Measurements from ENCODE around the gene PDIA6. TPM values are rescaled to one million over a fixed set of nuclear protein-coding genes. Genes with fewer than 3 reads are reported as not detected.
A peak's percentile ranks its signal among the peaks of the same experiment; 100 is the strongest.

The PDIA6 gene
- total and polyA plus RNA-seq, 9 of the 15 experiments (the other 6 are each of a cell fraction or from before 2014, with no cell fraction given) = 166 to 268 (median 229) TPM

DNA sequence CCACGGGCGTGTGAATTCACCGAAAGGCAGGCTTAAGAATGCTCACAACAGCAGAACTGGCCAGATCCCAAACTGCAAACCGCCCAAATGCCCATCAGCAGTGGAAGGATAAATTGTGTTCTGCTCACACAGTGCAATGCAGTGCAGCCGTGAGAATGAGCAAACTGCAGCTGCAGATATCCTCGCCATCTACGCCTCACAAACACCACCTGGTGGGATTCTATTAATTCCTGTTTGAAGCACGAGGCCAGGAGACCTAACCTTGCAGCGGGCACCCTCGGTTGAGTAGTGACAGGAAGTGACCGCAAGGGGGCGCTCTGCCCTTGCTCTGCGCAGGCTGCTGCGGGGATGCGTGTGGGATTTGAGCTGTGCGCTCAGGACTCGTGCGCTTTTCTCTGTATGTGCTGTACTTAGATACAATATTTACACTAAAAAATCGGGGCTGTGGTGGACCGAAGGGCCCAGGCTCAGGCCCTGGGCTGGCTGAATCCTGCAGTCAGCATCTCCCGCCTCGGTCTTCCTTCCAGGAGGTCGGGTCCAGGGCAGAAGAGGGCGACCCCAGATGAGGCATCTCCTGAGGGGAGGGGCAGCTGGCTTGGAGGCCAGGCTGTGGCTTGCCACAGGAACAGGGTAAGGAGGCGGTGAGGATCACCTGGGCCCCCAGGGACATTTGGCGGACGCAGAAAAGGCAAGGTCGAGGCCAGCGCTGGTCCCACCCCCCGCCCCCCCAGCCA, 19.8 kb upstream of the PDIA6 start (continued):
- TF ChIP-seq, protein P1, sequence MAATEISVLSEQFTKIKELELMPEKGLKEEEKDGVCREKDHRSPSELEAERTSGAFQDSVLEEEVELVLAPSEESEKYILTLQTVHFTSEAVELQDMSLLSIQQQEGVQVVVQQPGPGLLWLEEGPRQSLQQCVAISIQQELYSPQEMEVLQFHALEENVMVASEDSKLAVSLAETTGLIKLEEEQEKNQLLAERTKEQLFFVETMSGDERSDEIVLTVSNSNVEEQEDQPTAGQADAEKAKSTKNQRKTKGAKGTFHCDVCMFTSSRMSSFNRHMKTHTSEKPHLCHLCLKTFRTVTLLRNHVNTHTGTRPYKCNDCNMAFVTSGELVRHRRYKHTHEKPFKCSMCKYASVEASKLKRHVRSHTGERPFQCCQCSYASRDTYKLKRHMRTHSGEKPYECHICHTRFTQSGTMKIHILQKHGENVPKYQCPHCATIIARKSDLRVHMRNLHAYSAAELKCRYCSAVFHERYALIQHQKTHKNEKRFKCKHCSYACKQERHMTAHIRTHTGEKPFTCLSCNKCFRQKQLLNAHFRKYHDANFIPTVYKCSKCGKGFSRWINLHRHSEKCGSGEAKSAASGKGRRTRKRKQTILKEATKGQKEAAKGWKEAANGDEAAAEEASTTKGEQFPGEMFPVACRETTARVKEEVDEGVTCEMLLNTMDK (IDR thresholded peaks at IDR 0.05; ENCODE audit: borderline replicate concordance, insufficient read depth, low read depth, low read length, poor library complexity, severe bottlenecking) = peak; percentile 66
- no peak for TF ChIP-seq EWSR1 (IDR thresholded peaks at IDR 0.05; ENCODE audit: borderline replicate concordance, low read depth, partially characterized antibody)
- no peak for TF ChIP-seq ADNP (tag; IDR thresholded peaks at IDR 0.05)
- no peak for TF ChIP-seq CEBPG (CRISPR knock-in tag; IDR thresholded peaks at IDR 0.05)
- TF ChIP-seq CEBPG (tag; conservative IDR thresholded peaks at IDR 0.05 in 1 of 2, IDR thresholded peaks at IDR 0.05 in 1 of 2) = no peak
- TF ChIP-seq ZNF316 (IDR thresholded peaks at IDR 0.05) = no peak
- TF ChIP-seq CHCHD3 (CRISPR knock-in tag; IDR thresholded peaks at IDR 0.05) = no peak
- no peak for TF ChIP-seq DPF2 (IDR thresholded peaks at IDR 0.05)
- no peak for TF ChIP-seq TAF7 (tag; IDR thresholded peaks at IDR 0.05)
- 0 out of 2 replicates have a peak, but pooled peaks have one; percentile 52 for TF ChIP-seq NR4A1 (CRISPR knock-in tag; IDR thresholded peaks at IDR 0.05)
- no peak for TF ChIP-seq NR4A1 (tag; IDR thresholded peaks at IDR 0.05)
- TF ChIP-seq ZNF75A (CRISPR knock-in tag; IDR thresholded peaks at IDR 0.05) = no peak
- no peak for TF ChIP-seq KLF6 (CRISPR knock-in tag; IDR thresholded peaks at IDR 0.05; ENCODE audit: borderline replicate concordance)
- peak; percentile 73 for TF ChIP-seq CREM (IDR thresholded peaks at IDR 0.05; ENCODE audit: low read depth)
- TF ChIP-seq POLR3A (IDR thresholded peaks at IDR 0.05; ENCODE audit: borderline replicate concordance, extremely low read depth, insufficient read depth, insufficient read length) = no peak
- no peak for TF ChIP-seq PCBP2 (IDR thresholded peaks at IDR 0.05; ENCODE audit: low read depth, low read length, poor library complexity, severe bottlenecking)
- TF ChIP-seq, protein P2, sequence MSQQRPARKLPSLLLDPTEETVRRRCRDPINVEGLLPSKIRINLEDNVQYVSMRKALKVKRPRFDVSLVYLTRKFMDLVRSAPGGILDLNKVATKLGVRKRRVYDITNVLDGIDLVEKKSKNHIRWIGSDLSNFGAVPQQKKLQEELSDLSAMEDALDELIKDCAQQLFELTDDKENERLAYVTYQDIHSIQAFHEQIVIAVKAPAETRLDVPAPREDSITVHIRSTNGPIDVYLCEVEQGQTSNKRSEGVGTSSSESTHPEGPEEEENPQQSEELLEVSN (IDR thresholded peaks at IDR 0.05; ENCODE audit: borderline replicate concordance in 1 of 2, extremely low read depth in 1 of 2, insufficient read depth in 1 of 2, insufficient read length in 1 of 2, low read depth in 1 of 2, low read length in 1 of 2, poor library complexity in 1 of 2, severe bottlenecking in 1 of 2) = peak in 1 of 2 experiments; percentile 46
- TF ChIP-seq PCBP1 (IDR thresholded peaks at IDR 0.05; ENCODE audit: low read depth, low read length, poor library complexity, severe bottlenecking) = no peak
- TF ChIP-seq WHSC1 (IDR thresholded peaks at IDR 0.05; ENCODE audit: low read length) = no peak
- no peak for TF ChIP-seq DDX20 (tag; IDR thresholded peaks at IDR 0.05; ENCODE audit: low read depth)
- TF ChIP-seq IFI16 (CRISPR knock-in tag; IDR thresholded peaks at IDR 0.05) = no peak
- TF ChIP-seq EP300 (IDR thresholded peaks at IDR 0.05; ENCODE audit: low read length) = no peak
- TF ChIP-seq, protein P3, sequence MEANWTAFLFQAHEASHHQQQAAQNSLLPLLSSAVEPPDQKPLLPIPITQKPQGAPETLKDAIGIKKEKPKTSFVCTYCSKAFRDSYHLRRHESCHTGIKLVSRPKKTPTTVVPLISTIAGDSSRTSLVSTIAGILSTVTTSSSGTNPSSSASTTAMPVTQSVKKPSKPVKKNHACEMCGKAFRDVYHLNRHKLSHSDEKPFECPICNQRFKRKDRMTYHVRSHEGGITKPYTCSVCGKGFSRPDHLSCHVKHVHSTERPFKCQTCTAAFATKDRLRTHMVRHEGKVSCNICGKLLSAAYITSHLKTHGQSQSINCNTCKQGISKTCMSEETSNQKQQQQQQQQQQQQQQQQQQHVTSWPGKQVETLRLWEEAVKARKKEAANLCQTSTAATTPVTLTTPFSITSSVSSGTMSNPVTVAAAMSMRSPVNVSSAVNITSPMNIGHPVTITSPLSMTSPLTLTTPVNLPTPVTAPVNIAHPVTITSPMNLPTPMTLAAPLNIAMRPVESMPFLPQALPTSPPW (CRISPR knock-in tag; IDR thresholded peaks at IDR 0.05) = no peak
- TF ChIP-seq CBFB (CRISPR knock-in tag; IDR thresholded peaks at IDR 0.05) = peak; percentile 81
- TF ChIP-seq ZSCAN29 (IDR thresholded peaks at IDR 0.05) = no peak

All from K562 (cell line).